K562 (cell line): Measurements from ENCODE around the gene MYOM1. TPM values are rescaled to one million over a fixed set of nuclear protein-coding genes. Genes with fewer than 3 reads are reported as not detected.
A peak's percentile ranks its signal among the peaks of the same experiment; 100 is the strongest.

Experiments
- ATAC-seq: fragments of 200-7000 bp; cut with Tn5 transposase; 3 replicates; pipeline ENCODE4 v1.9.1; 2020; ENCODE audit warnings: moderate library complexity
- BruUV-seq: library from RNA; stranded (reverse); fragments of 400-500 nt; replicated peaks from 2 replicates; lab custom pipeline; 2021; lab: Mats Ljungman, UMichigan
- CTCF ChIA-PET: fragments of 300-600 bp; formaldehyde crosslinking; extraction: SDS; loops from one replicate; lab custom pipeline; 2021; ENCODE audit warnings: low intra/inter-chr PET ratio; lab: Yijun Ruan, JAX
- POLR2A ChIA-PET: fragments of 300-600, 350-650 bp; sonication (Branson Sonifier 250); formaldehyde crosslinking; extraction: SDS; loops from one replicate; lab custom pipeline; 2021; ENCODE audit warnings: antibody characterized with exemption, inconsistent platforms; lab: Yijun Ruan, JAX
- DNase-seq, 4 experiments: peaks; one replicate each; pipeline versions ENCODE4 v3.0.0 to v3.0.0-alpha.2; 2011 to 2018; ENCODE audit warnings: low spot score in 3 of 4, mixed read lengths in 3 of 4; ENCODE audit errors: extremely low read depth in 1 of 4
- FAIRE-seq: peaks from 2 replicates; lab custom pipeline; 2011; peaks lifted over from hg19 to GRCh38; lab: Jason Lieb, UNC
- H2AFZ ChIP-seq: 2 replicates; pipeline ENCODE4 v1.6.0; 2011; ENCODE audit warnings: low read depth, low read length, control low read depth, inconsistent platforms
- H3K27ac ChIP-seq: fragments of 200-600 bp; 3 replicates; pipeline ENCODE4 v1.8.0; 2011; ENCODE audit warnings: low read depth, mild to moderate bottlenecking, control low read depth, inconsistent platforms, low read length, moderate library complexity, mixed read lengths; ENCODE audit errors: extremely low read depth
- H3K27me3 ChIP-seq, 2 experiments: fragments of 300-600 bp in 1 of 2; 2 replicates in 1 of 2; 3 replicates in 1 of 2; pipeline versions ENCODE4 v1.6.0 to v1.8.0; 2011; ENCODE audit warnings: inconsistent platforms in 2 of 2, low read length in 2 of 2, mild to moderate bottlenecking in 1 of 2, mixed read lengths in 1 of 2, moderate library complexity in 1 of 2; ENCODE audit not compliant: control insufficient read depth in 2 of 2, insufficient read depth in 2 of 2
- H3K36me3 ChIP-seq: fragments of 300-600 bp; 3 replicates; pipeline ENCODE4 v1.8.0; 2011; ENCODE audit warnings: mild to moderate bottlenecking, low read length, inconsistent platforms; ENCODE audit not compliant: control insufficient read depth, insufficient read depth
- H3K4me1 ChIP-seq, 2 experiments: fragments of 200-600 bp in 1 of 2; replicated peaks in 1 of 2; 2 replicates in 1 of 2; 3 replicates in 1 of 2; pipeline versions ENCODE4 v1.5.1 to v1.8.0; 2011; ENCODE audit warnings: inconsistent platforms in 2 of 2, low read length in 2 of 2, mild to moderate bottlenecking in 1 of 2, mixed read lengths in 1 of 2, moderate library complexity in 1 of 2; ENCODE audit not compliant: control insufficient read depth in 2 of 2, insufficient read depth in 2 of 2
- H3K4me2 ChIP-seq: 2 replicates; pipeline ENCODE4 v1.6.1; 2011; ENCODE audit warnings: low read length, control low read depth, inconsistent platforms, mixed read lengths; ENCODE audit not compliant: insufficient read depth
- H3K4me3 ChIP-seq: fragments of 200-600 bp; sonication (generic), shearing (Covaris generic); 2 replicates; pipeline ENCODE4 v1.5.1; 2016; ENCODE audit warnings: control low read depth, inconsistent platforms
- H3K79me2 ChIP-seq: fragments of 200-600 bp; 3 replicates; pipeline ENCODE4 v1.8.0; 2011; ENCODE audit warnings: low read length, inconsistent platforms; ENCODE audit not compliant: control insufficient read depth, insufficient read depth
- H3K9ac ChIP-seq, 2 experiments: 2 replicates each; pipeline versions ENCODE4 v1.6.0 to v1.6.1; 2011; ENCODE audit warnings: low read depth in 2 of 2, low read length in 2 of 2, control low read depth in 1 of 2, inconsistent platforms in 1 of 2, mild to moderate bottlenecking in 1 of 2, mixed read lengths in 1 of 2; ENCODE audit not compliant: insufficient read depth in 1 of 2
- H3K9me1 ChIP-seq: one replicate; pipeline ENCODE4 v1.6.0; 2011; ENCODE audit warnings: inconsistent platforms, mild to moderate bottlenecking, low read length, moderate library complexity; ENCODE audit not compliant: control insufficient read depth, insufficient read depth
- H3K9me3 ChIP-seq: replicated peaks from 2 replicates; pipeline ENCODE4 v1.5.1; 2011; ENCODE audit warnings: low read depth, low read length, inconsistent platforms; ENCODE audit not compliant: control insufficient read depth, insufficient read depth
- H4K20me1 ChIP-seq: replicated peaks from 2 replicates; pipeline ENCODE4 v1.6.1; 2011; ENCODE audit warnings: low read length, inconsistent platforms, mixed read lengths; ENCODE audit not compliant: control insufficient read depth, insufficient read depth
- ATF1 ChIP-seq, 2 experiments: fragments of 450-650 bp in 1 of 2; IDR thresholded peaks; 2 replicates each; pipeline ENCODE4 v1.6.1; 2016; ENCODE audit warnings: missing compliant biosample characterization in 1 of 2, missing genetic modification characterization in 1 of 2
- MED1 ChIP-seq: sonication (generic); formaldehyde crosslinking; IDR thresholded peaks from 2 replicates; pipeline ENCODE4 v1.8.1; 2023; ENCODE audit warnings: missing genetic modification reagents, borderline replicate concordance
- ZNF445 ChIP-seq: fragments of 250-450 bp; sonication (Bioruptor Pico); IDR thresholded peaks from 2 replicates; pipeline ENCODE4 v1.4.0; 2020; ENCODE audit warnings: low read depth, mild to moderate bottlenecking, moderate library complexity
- WGBS: fragments of 100-300 bp; shearing (Covaris generic); methylation state at CpG from one replicate; pipeline ENCODE4 v1.1.6; 2016; ENCODE audit warnings: low coverage, mixed read lengths; ENCODE audit not compliant: insufficient coverage; ENCODE audit errors: missing lambda C conversion rate; 5-methylcytosine and 5-hydroxymethylcytosine counted together
- in situ Hi-C: fragments of 300-500 bp; cut with MboI; formaldehyde crosslinking; loops from 4 replicates; pipeline ENCODE4 v1.15.0; 2018; ENCODE audit warnings: inconsistent platforms, mixed read lengths
- intact Hi-C: fragments of 100-400 bp; cut with micrococcal nuclease; formaldehyde crosslinking; loops from 2 replicates; pipeline ENCODE4 v1.14.2; 2022
- polyA plus RNA-seq, 8 experiments: library from polyadenylated mRNA; depleted of rRNA in 4 of 8; stranded (reverse) in 5 of 8; unstranded in 3 of 8; fragments of >200 nt; fragmentation: Nextera tagmentation in 2 of 8; fragmentation: Illumina TruSeq in 1 of 8; extraction: Ambion mirVana in 2 of 8; extraction: Trizol in 1 of 8; gene quantifications; 2 replicates each; pipeline versions ENCODE4 v1.2.1 to v1.2.3, GENCODE V29; 2011 to 2014; ENCODE audit warnings: inconsistent platforms in 1 of 8, missing spikeins in 1 of 8
- total RNA-seq, 7 experiments: library from RNA; depleted of rRNA in 6 of 7; stranded (reverse); fragments of >200 nt in 6 of 7; fragmentation: Illumina TruSeq in 2 of 7; extraction: Trizol in 2 of 7; gene quantifications; 2 replicates each; pipeline versions ENCODE4 v1.2.1 to v1.2.3, GENCODE V29; 2011 to 2021; ENCODE audit warnings: low replicate concordance in 1 of 7
- TF ChIP-seq, protein P1 (sequence below): conservative IDR thresholded peaks from 2 replicates; pipeline ENCODE4 v1.6.1; 2011; ENCODE audit warnings: low read depth, mild to moderate bottlenecking, low read length; ENCODE audit not compliant: control insufficient read depth
- TF ChIP-seq, protein P2 (sequence below): sonication (generic); formaldehyde crosslinking; IDR thresholded peaks from 2 replicates; pipeline ENCODE4 v1.8.1; 2022; ENCODE audit warnings: missing genetic modification reagents

The MYOM1 gene
- total and polyA plus RNA-seq, 9 of the 15 experiments (the other 6 are each of a cell fraction or from before 2014, with no cell fraction given) = 0.01 to 0.62 (median 0.25) TPM

DNA sequence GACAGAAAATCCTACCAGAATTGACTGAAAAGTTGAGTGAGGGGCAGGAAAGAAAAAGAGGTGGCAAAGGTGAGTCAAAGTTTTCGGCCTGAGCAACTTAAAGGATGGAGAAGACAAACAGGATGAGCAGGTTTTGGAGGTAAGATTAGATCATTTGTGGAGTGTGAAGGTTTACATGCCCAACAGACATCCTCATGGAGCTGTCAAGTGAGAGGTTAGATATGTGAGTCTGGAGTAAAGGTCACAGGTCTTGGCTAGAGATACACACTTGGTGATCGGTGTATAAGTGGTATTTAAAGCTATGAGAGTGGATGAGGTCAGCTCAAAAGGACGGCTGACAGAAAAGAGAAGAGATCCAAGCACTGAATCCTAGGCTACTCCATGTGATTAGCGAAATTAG lies 16.7 kb upstream of the MYOM1 start:
- Histone ChIP-seq H3K27me3 (no peaks in the 10 kb centered on the region), H3K79me2 (no peaks in the 10 kb centered on the region), H3K36me3 (no peaks in the 10 kb centered on the region), H3K9me3 (no peaks in the 10 kb centered on the region), H2AFZ (no peak overlapping the region), H3K4me2 (no peak overlapping the region), H3K27ac (no peak overlapping the region), H3K4me1 (no peaks in the 10 kb centered on the region; a peak in 1 of 5 replicates), H3K4me3 (no peak overlapping the region), H3K9ac (no peak overlapping the region), H3K9me1 (no peaks in the 10 kb centered on the region), H4K20me1 (no peaks in the 10 kb centered on the region)
- intact Hi-C loops = no loop called here
- ATAC-seq (no peak), DNase-seq (no peak), FAIRE-seq (peak; percentile 6)
- in situ Hi-C loops = no loop called here
- WGBS = 19% methylated on average over 4 of the region's 4 CpGs
- TF ChIP-seq ZNF445 (CRISPR knock-in tag) (no peak), MED1 (CRISPR knock-in tag) (no peak), ATF1 (CRISPR knock-in tag; IDR thresholded peaks at IDR 0.05) (no peak), ATF1 (tag; IDR thresholded peaks at IDR 0.05) (no peak)
- TF ChIP-seq, protein P1, sequence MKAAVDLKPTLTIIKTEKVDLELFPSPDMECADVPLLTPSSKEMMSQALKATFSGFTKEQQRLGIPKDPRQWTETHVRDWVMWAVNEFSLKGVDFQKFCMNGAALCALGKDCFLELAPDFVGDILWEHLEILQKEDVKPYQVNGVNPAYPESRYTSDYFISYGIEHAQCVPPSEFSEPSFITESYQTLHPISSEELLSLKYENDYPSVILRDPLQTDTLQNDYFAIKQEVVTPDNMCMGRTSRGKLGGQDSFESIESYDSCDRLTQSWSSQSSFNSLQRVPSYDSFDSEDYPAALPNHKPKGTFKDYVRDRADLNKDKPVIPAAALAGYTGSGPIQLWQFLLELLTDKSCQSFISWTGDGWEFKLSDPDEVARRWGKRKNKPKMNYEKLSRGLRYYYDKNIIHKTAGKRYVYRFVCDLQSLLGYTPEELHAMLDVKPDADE = no peak
- TF ChIP-seq, protein P2, sequence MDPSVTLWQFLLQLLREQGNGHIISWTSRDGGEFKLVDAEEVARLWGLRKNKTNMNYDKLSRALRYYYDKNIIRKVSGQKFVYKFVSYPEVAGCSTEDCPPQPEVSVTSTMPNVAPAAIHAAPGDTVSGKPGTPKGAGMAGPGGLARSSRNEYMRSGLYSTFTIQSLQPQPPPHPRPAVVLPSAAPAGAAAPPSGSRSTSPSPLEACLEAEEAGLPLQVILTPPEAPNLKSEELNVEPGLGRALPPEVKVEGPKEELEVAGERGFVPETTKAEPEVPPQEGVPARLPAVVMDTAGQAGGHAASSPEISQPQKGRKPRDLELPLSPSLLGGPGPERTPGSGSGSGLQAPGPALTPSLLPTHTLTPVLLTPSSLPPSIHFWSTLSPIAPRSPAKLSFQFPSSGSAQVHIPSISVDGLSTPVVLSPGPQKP (CRISPR knock-in tag) = no peak
- CTCF ChIA-PET = no interaction called here
- no TSS peak for BruUV-seq
- POLR2A ChIA-PET = interaction anchor here (1.0 to 5.8 kb wide), 2 partner anchors 10 to 19 kb away, joined by 4 to 35 read pairs; partner anchors contain the start of gene MYL12A
